GM19395 (cell line): ENCODE measurements around the gene PDE4C.

Experiments used
- ATAC-seq: cut with Tn5 transposase; IDR thresholded peaks from one replicate; pipeline ENCODE4 v1.9.1; 2021; ENCODE audit warnings: mild to moderate bottlenecking, moderate library complexity; ENCODE audit not compliant: unreplicated experiment

PDE4C gene

GRCh38 chr19:18254546-18255503 is 28.6 kb upstream of the PDE4C start:
- ATAC-seq, result no peak

GRCh38 chr19:18253716-18254115 is 27.5 kb upstream of the PDE4C start:
- no peak for ATAC-seq

- ATAC-seq, result no peak
Measured at GRCh38 chr19:18253130-18253529, 26.9 kb upstream of the PDE4C start.

- ATAC-seq, result no peak
Measured at GRCh38 chr19:18252370-18252717, 26.1 kb upstream of the PDE4C start.

- ATAC-seq, result no peak
Measured at GRCh38 chr19:18251587-18252369, 25.5 kb upstream of the PDE4C start.

- ATAC-seq, result no peak
Measured at GRCh38 chr19:18249834-18250233, 23.6 kb upstream of the PDE4C start.

- ATAC-seq, result no peak
Measured at GRCh38 chr19:18245297-18245696, 19.1 kb upstream of the PDE4C start.

- ATAC-seq, result no peak
Measured at GRCh38 chr19:18239303-18239702, 13.1 kb upstream of the PDE4C start.

GRCh38 chr19:18234194-18234593 is 8.0 kb upstream of the PDE4C start:
- no peak for ATAC-seq

GRCh38 chr19:18233224-18233825 is 7.1 kb upstream of the PDE4C start:
- no peak for ATAC-seq

- ATAC-seq, result no peak
Measured at GRCh38 chr19:18232540-18233223, 6.4 kb upstream of the PDE4C start.

GRCh38 chr19:18231775-18232174 is 5.5 kb upstream of the PDE4C start:
- no peak for ATAC-seq

- ATAC-seq, result no peak
Measured at GRCh38 chr19:18230941-18231734, 4.9 kb upstream of the PDE4C start.

- ATAC-seq, result no peak
Measured at GRCh38 chr19:18229915-18230314, 3.7 kb upstream of the PDE4C start.

- no peak for ATAC-seq
Measured at GRCh38 chr19:18229474-18229873, 3.2 kb upstream of the PDE4C start.

GRCh38 chr19:18227781-18228271 is 1.6 kb upstream of the PDE4C start:
- ATAC-seq, result no peak

GRCh38 chr19:18226956-18227780 is 930 bp upstream of the PDE4C start:
- ATAC-seq, result no peak

- no peak for ATAC-seq
Measured at GRCh38 chr19:18225355-18225701, 910 bp downstream of the PDE4C start.
